Activated T-cell treated with anti-CD3 and anti-CD28 coated beads, Interleukin-2, amount 50 U/mL, for 24 hours (primary cell): ENCODE results near the gene RALA.

ENCODE experiments used
- DNase-seq: peaks from one replicate; pipeline ENCODE4 v3.0.0-alpha.2; 2020
- H3K27ac Mint-ChIP-seq: 2 replicates; pipeline ENCODE4 v1.8.0; 2020; ENCODE audit warnings: mild to moderate bottlenecking, mixed read lengths
- H3K27me3 Mint-ChIP-seq: 2 replicates; pipeline ENCODE4 v1.8.0; 2020; ENCODE audit warnings: mixed read lengths
- H3K36me3 Mint-ChIP-seq: 2 replicates; pipeline ENCODE4 v1.8.0; 2020; ENCODE audit warnings: low read depth, mixed read lengths
- H3K4me1 Mint-ChIP-seq: 2 replicates; pipeline ENCODE4 v1.8.0; 2020; ENCODE audit warnings: low read depth, mixed read lengths
- H3K4me3 Mint-ChIP-seq: 2 replicates; pipeline ENCODE4 v1.8.0; 2020; ENCODE audit warnings: mild to moderate bottlenecking, moderate library complexity, mixed read lengths
- H3K9me3 Mint-ChIP-seq: 2 replicates; pipeline ENCODE4 v1.8.0; 2020; ENCODE audit warnings: mixed read lengths

RALA gene

GRCh38 chr7:39623047-39623731 lies at the start of gene RALA:
RALA (plus strand) TSS chr7:39623572; CDS start chr7:39686668, 63,096 bp downstream.
- DNase-seq, result peak; percentile 94
- Mint-ChIP-seq H3K9me3 (no peaks in the 10 kb centered on the region), H3K36me3 (peaks cover 21% of the 10 kb centered on the region), H3K27me3 (no peaks in the 10 kb centered on the region), H3K27ac (peak within 1 kb of the TSS; percentile 96), H3K4me1 (peaks cover 54% of the 10 kb centered on the region), H3K4me3 (peak within 1 kb of the TSS; percentile 96)

GRCh38 chr7:39574673-39575349 lies 48.6 kb upstream of the RALA start:
- no peak overlapping the region for H3K27ac Mint-ChIP-seq
- H3K4me1 Mint-ChIP-seq, result peaks cover 7% of the 10 kb centered on the region
- peaks cover 47% of the 10 kb centered on the region for H3K36me3 Mint-ChIP-seq
- H3K4me3 Mint-ChIP-seq, result no peak overlapping the region
- no peaks in the 10 kb centered on the region for H3K9me3 Mint-ChIP-seq
- no peaks in the 10 kb centered on the region for H3K27me3 Mint-ChIP-seq
- DNase-seq, result no peak

- H3K9me3 Mint-ChIP-seq, result no peaks in the 10 kb centered on the region
- peaks cover 8% of the 10 kb centered on the region for H3K4me1 Mint-ChIP-seq
- no peak overlapping the region for H3K27ac Mint-ChIP-seq
- no peak overlapping the region for H3K4me3 Mint-ChIP-seq
- no peak for DNase-seq
- H3K27me3 Mint-ChIP-seq, result no peaks in the 10 kb centered on the region
- peaks cover 24% of the 10 kb centered on the region for H3K36me3 Mint-ChIP-seq
Observed at GRCh38 chr7:39577229-39577874, 46.0 kb upstream of the RALA start.

- Mint-ChIP-seq H3K27ac (peak overlapping the region; percentile 56), H3K27me3 (no peaks in the 10 kb centered on the region), H3K36me3 (peaks cover 1% of the 10 kb centered on the region), H3K9me3 (no peaks in the 10 kb centered on the region), H3K4me3 (no peak overlapping the region), H3K4me1 (peaks cover 14% of the 10 kb centered on the region)
- DNase-seq, result peak; percentile 73
Observed at GRCh38 chr7:39580149-39580874, 43.1 kb upstream of the RALA start.

GRCh38 chr7:39582536-39582935 lies 40.8 kb upstream of the RALA start:
- Mint-ChIP-seq H3K27ac (no peak overlapping the region), H3K9me3 (no peaks in the 10 kb centered on the region), H3K4me3 (no peak overlapping the region), H3K27me3 (no peaks in the 10 kb centered on the region), H3K36me3 (peaks cover 1% of the 10 kb centered on the region), H3K4me1 (peaks cover 17% of the 10 kb centered on the region)
- DNase-seq, result no peak

- Mint-ChIP-seq H3K9me3 (no peaks in the 10 kb centered on the region), H3K27me3 (no peaks in the 10 kb centered on the region), H3K27ac (no peak overlapping the region)
Observed at GRCh38 chr7:39583539-39583938, 39.8 kb upstream of the RALA start.

GRCh38 chr7:39587393-39587792 lies 36.0 kb upstream of the RALA start:
- Mint-ChIP-seq H3K36me3 (no peaks in the 10 kb centered on the region), H3K4me1 (peaks cover 44% of the 10 kb centered on the region), H3K27ac (no peak overlapping the region), H3K27me3 (no peaks in the 10 kb centered on the region), H3K9me3 (no peaks in the 10 kb centered on the region), H3K4me3 (no peak overlapping the region)
- DNase-seq, result no peak

More at GRCh38 chr7:39583539-39583938, 39.8 kb upstream of the RALA start:
- peaks cover under 1% of the 10 kb centered on the region for H3K36me3 Mint-ChIP-seq
- H3K4me1 Mint-ChIP-seq, result peaks cover 23% of the 10 kb centered on the region
- H3K4me3 Mint-ChIP-seq, result no peak overlapping the region
- DNase-seq, result no peak

GRCh38 chr7:39588416-39588815 lies 35.0 kb upstream of the RALA start:
- Mint-ChIP-seq H3K4me3 (no peak overlapping the region), H3K27ac (no peak overlapping the region), H3K9me3 (no peaks in the 10 kb centered on the region), H3K36me3 (no peaks in the 10 kb centered on the region), H3K4me1 (peaks cover 51% of the 10 kb centered on the region), H3K27me3 (no peaks in the 10 kb centered on the region)
- DNase-seq, result no peak

- peak overlapping the region; percentile 26 for H3K4me3 Mint-ChIP-seq
- DNase-seq, result peak; percentile 44
- peaks cover 54% of the 10 kb centered on the region for H3K4me1 Mint-ChIP-seq
Observed at GRCh38 chr7:39589323-39590111, 33.9 kb upstream of the RALA start.

GRCh38 chr7:39592586-39592985 lies 30.8 kb upstream of the RALA start:
- H3K36me3 Mint-ChIP-seq, result no peaks in the 10 kb centered on the region
- H3K27ac Mint-ChIP-seq, result peak overlapping the region; percentile 76
- H3K27me3 Mint-ChIP-seq, result no peaks in the 10 kb centered on the region
- H3K9me3 Mint-ChIP-seq, result no peaks in the 10 kb centered on the region
- H3K4me3 Mint-ChIP-seq, result peak overlapping the region; percentile 2
- H3K4me1 Mint-ChIP-seq, result peaks cover 51% of the 10 kb centered on the region
- DNase-seq, result no peak

More at GRCh38 chr7:39589323-39590111, 33.9 kb upstream of the RALA start:
- Mint-ChIP-seq H3K9me3 (no peaks in the 10 kb centered on the region), H3K27me3 (no peaks in the 10 kb centered on the region), H3K36me3 (no peaks in the 10 kb centered on the region), H3K27ac (peak overlapping the region; percentile 61)

GRCh38 chr7:39594988-39595620 lies 28.3 kb upstream of the RALA start:
- H3K9me3 Mint-ChIP-seq, result no peaks in the 10 kb centered on the region
- DNase-seq, result no peak
- H3K4me1 Mint-ChIP-seq, result peaks cover 36% of the 10 kb centered on the region
- no peak overlapping the region for H3K4me3 Mint-ChIP-seq
- H3K36me3 Mint-ChIP-seq, result no peaks in the 10 kb centered on the region
- no peak overlapping the region for H3K27ac Mint-ChIP-seq
- H3K27me3 Mint-ChIP-seq, result no peaks in the 10 kb centered on the region

GRCh38 chr7:39602351-39602750 lies 21.0 kb upstream of the RALA start:
- no peak overlapping the region for H3K4me3 Mint-ChIP-seq
- no peaks in the 10 kb centered on the region for H3K27me3 Mint-ChIP-seq
- H3K4me1 Mint-ChIP-seq, result peaks cover 36% of the 10 kb centered on the region
- no peaks in the 10 kb centered on the region for H3K36me3 Mint-ChIP-seq
- H3K9me3 Mint-ChIP-seq, result no peaks in the 10 kb centered on the region
- no peak overlapping the region for H3K27ac Mint-ChIP-seq
- no peak for DNase-seq

GRCh38 chr7:39603924-39604323 lies 19.4 kb upstream of the RALA start:
- Mint-ChIP-seq H3K4me3 (no peak overlapping the region), H3K27me3 (no peaks in the 10 kb centered on the region), H3K36me3 (no peaks in the 10 kb centered on the region), H3K27ac (no peak overlapping the region), H3K4me1 (peaks cover 45% of the 10 kb centered on the region), H3K9me3 (no peaks in the 10 kb centered on the region)
- no peak for DNase-seq
